Measurements from ENCODE around the gene CTNNBL1. TPM values are rescaled to one million over a fixed set of nuclear protein-coding genes. Genes with fewer than 3 reads are reported as not detected.
A peak's percentile ranks its signal among the peaks of the same experiment; 100 is the strongest.

Gene CTNNBL1
- total and polyA plus RNA-seq, 11 donors: 22.6 to 68.9 (median 50.5) TPM

DNA sequence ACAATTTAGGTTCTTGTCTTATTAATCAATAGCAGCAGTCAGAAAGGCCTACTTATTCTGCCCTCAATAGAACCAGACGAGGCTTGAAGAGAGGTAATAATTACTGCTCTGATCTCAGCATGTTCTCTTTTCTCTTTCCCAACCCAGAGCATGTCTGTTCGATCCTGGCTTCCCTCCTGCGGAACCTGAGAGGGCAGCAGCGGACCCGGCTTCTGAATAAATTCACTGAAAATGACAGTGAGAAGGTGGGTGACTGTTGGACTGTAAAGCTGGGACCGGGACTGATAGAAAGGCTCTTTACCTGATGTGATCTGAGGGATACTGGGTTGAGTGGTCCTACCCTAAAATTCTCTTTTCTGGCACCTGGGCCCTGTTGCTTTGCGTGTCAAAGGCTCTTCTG is 146.1 kb downstream of the CTNNBL1 start:
- Histone ChIP-seq H3K27me3 (no peaks in the 10 kb centered on the region), H3K27ac (no peak overlapping the region), H3K9me3 (no peaks in the 10 kb centered on the region), H3K4me1 (peaks cover 0 to 7% (median 0%) of the 10 kb centered on the region in 12 donors), H3K36me3 (peaks cover 0 to 52% (median 38%) of the 10 kb centered on the region in 9 donors), H3K4me3 (no peak overlapping the region)
- intact Hi-C loops (cut with DNase I): loop anchor here in 1 of 10 donors (10.0 kb wide), 1 partner anchor 155 kb away; no protein-coding TSS in a partner anchor
- no peak for TF ChIP-seq POLR2A (IDR thresholded peaks at IDR 0.05)
- no peak for TF ChIP-seq CTCF (IDR thresholded peaks at IDR 0.05)
- no peak for DNase-seq
- no peak for ATAC-seq
- 96 to 98% (median 97%) methylated on average over 7 of the region's 7 CpGs for WGBS, 4 donors

- peaks cover 0 to 18% (median 0%) of the 10 kb centered on the region in 12 donors for H3K4me1 ChIP-seq
- DNase-seq (no peak), ATAC-seq (no peak)
- intact Hi-C loops (cut with DNase I): loop anchor here in 1 of 10 donors (10.0 kb wide), 1 partner anchor 153 kb away; no protein-coding TSS in a partner anchor
- H3K36me3 ChIP-seq: peaks cover 0 to 59% (median 38%) of the 10 kb centered on the region in 9 donors
- no peaks in the 10 kb centered on the region for H3K27me3 ChIP-seq
- H3K4me3 ChIP-seq: no peak overlapping the region
- TF ChIP-seq CTCF (IDR thresholded peaks at IDR 0.05): no peak
- no peak for TF ChIP-seq POLR2A (IDR thresholded peaks at IDR 0.05)
- no peaks in the 10 kb centered on the region for H3K9me3 ChIP-seq
- no peak overlapping the region for H3K27ac ChIP-seq
These were observed 147.6 kb downstream of the CTNNBL1 start for GRCh38 chr20:37841389-37841788.

GRCh38 chr20:37841971-37842370 is 148.1 kb downstream of the CTNNBL1 start:
- Histone ChIP-seq H3K36me3 (peaks cover 0 to 65% (median 40%) of the 10 kb centered on the region in 9 donors), H3K27me3 (no peaks in the 10 kb centered on the region), H3K4me1 (peaks cover 0 to 18% (median 0%) of the 10 kb centered on the region in 12 donors), H3K4me3 (no peak overlapping the region), H3K9me3 (no peaks in the 10 kb centered on the region), H3K27ac (no peak overlapping the region)
- ATAC-seq (no peak), DNase-seq (no peak)
- TF ChIP-seq POLR2A (IDR thresholded peaks at IDR 0.05): no peak
- intact Hi-C loops (cut with DNase I): loop anchor here in 1 of 10 donors (10.0 kb wide), 1 partner anchor 153 kb away; no protein-coding TSS in a partner anchor
- WGBS, 4 donors: 88 to 95% (median 93%) methylated on average over 6 of the region's 6 CpGs

- peak; percentile 12 to 78 (median 64) for DNase-seq
- intact Hi-C loops (cut with DNase I): loop anchor here in 1 of 10 donors (10.0 kb wide), 1 partner anchor 150 kb away; no protein-coding TSS in a partner anchor
- H3K36me3 ChIP-seq: peaks cover 0 to 87% (median 41%) of the 10 kb centered on the region in 9 donors
These were observed 151.4 kb downstream of the CTNNBL1 start for GRCh38 chr20:37845241-37845681.

More at GRCh38 chr20:37845241-37845681, 151.4 kb downstream of the CTNNBL1 start:
- 47 to 75% (median 57%) methylated on average over 9 to 10 of the region's 10 CpGs for WGBS, 4 donors
- Histone ChIP-seq H3K27me3 (no peaks in the 10 kb centered on the region), H3K4me3 (no peak overlapping the region), H3K4me1 (peaks cover 0 to 21% (median 2%) of the 10 kb centered on the region in 12 donors), H3K9me3 (no peaks in the 10 kb centered on the region), H3K27ac (peak overlapping the region in 2 of 12 donors; percentile 37 to 39)
- peak; percentile 87 to 95 (median 91) for ATAC-seq
- TF ChIP-seq CTCF (IDR thresholded peaks at IDR 0.05): no peak

Measured in heart left ventricle (tissue), 16 donors.